Pons (tissue), 1 donor: ENCODE measurements around the gene DENND1A.
A peak's percentile ranks its signal among the peaks of the same experiment; 100 is the strongest.
"Not testable (repeated sequence)": the region's sequence is repeated elsewhere in the genome, so short reads cannot be mapped to it uniquely, and the experiment has no call there.

ENCODE experiments used
- DNase-seq: peaks from one replicate; pipeline ENCODE4 v3.0.0-alpha.2; 2016; ENCODE audit warnings: low spot score

Gene DENND1A

DNA sequence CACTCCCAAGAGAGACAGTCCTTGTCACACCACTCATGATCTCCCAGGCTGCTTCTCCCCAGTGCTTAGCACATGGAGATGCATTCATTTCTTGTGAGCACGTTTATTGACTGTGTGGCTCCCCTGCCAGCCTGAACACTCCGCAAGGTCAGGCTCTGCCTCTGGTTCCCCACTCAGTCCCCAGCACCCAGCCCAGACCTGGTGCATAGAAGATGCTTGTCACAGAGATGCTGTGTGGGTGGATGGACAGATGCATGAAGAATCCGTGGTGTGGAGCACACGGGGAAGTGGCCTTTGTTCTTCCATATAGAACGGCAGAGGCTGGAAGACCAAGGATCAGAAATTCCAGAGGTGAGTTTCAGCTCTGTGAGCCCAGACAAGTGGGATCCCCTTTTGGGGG is 587.7 kb downstream of the DENND1A start:
- DNase-seq, result no peak

DNA sequence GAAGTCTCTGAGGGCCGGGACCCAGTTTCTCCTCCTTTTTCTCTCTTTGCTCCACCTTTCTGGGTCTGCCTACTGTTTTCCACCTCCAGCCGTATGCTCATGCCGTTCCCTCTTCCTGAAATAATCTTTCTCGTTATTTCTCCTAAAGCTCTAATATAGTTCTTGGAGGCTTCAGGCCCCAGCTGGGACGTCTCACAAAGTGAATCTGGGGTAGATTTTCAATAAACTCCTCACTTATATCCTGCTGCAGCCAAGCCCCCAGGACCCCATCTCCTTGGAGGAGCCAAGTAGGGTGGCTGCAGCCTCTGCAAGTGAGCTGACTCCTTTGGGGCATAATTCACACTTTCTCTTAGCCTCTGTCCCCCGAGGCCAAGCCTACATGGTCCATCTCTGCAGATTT is 588.1 kb downstream of the DENND1A start:
- DNase-seq, result no peak

DNA sequence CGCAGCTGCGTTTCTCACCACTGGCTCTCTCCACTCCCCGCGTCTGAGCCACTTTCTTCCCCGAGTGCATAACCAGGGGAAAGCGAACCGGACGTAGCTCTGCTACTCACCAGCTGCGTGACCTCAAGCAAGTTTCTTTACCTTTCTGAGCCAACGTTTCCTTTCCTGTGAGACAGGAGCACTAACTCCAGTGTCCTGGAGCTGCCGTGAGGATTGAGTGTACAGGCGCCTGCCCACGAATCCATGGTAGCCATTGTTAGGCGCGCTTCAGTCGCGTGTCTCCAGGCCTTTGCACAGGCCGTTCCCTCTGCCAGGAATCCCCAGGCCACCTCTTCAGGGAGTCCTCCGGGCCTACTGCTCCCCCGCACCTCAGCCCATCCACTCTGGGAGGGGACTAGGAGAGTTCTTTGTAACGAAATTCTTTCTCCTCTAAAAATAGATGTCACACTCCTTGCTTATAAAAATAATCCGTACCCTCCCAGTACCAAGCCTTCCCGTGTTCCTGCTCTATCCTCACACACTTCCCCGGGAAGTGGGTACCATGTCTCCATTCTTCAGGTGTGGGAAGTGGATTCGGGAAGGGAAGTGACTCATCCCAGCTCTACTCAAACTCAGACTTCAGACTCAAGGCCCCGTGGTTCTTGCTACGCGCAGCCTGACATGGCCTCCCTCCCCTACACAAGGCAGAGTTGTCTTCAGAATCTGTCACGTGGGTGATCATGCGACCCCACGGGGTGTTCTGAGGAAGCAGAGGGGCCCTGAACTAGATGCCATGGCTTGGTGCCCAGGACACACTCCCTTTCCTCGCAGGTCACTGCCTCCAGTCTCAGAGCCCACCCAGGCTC is 590.0 kb downstream of the DENND1A start:
- peak; percentile 70 for DNase-seq

DNA sequence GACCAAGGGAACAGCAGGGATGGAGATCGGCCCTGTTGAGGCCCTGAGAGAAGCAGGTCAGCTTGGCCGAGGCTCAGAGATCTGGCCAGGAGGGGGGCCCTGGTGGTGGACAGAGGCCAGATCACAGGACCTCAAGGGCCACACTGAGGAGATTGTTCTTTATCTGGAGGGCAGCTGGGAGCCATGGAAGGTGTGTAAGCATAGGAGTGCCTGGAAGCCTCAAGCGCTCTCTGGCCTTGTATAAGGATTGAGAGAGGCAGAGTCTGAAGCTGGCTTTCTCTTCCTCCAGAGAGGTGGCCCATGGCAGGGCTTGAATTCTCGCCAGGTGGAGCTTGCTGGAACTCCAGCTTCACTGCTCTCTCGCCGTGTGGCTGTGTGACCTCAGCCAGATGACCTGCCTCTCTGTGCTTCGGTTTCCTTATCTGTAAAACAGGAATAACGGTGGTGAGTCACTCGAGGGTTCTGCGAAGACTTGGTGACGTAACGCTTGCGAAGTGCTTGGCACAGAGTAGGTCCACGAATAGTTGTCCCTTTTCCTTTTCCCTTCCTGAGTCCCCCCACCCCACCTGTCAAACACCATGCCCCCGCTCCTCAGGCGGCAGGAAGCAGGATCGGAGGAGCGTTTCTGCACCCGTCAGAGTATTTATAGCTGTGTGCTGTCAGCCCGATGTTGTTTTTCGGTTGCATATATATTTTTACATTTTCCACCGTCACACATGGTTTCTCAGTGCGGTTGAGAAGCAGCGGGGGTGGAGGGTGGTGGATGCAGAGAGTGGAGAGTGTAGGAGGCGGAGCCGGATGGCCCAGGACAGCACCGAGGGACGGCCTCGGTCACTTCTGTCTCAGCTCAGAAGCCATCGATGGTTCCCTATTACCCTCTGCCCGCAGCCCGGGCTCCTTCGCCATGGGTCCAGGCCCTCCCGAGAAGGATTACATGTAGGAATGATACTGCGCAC is 590.9 kb downstream of the DENND1A start:
- DNase-seq, result no peak

DNA sequence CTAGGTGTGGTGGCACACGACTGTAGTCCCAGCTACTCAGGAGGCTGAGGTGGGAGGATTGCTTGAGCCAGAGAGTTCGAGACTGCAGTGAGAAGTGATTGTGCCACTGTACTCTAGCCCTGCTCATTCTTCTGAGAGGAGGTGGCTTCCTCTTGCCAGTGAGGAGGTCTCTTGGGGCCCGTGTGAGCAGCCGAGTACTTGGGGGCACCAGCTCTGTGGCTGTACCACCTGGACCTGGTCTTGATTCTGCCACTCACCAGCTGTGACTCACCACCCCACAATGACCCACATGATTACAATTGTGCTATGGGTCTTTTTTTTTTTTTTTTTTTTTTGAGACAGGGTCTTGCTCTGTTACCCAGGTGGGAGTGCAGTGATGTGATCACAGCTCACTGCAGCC is 592.0 kb downstream of the DENND1A start:
- DNase-seq, result no peak

DNA sequence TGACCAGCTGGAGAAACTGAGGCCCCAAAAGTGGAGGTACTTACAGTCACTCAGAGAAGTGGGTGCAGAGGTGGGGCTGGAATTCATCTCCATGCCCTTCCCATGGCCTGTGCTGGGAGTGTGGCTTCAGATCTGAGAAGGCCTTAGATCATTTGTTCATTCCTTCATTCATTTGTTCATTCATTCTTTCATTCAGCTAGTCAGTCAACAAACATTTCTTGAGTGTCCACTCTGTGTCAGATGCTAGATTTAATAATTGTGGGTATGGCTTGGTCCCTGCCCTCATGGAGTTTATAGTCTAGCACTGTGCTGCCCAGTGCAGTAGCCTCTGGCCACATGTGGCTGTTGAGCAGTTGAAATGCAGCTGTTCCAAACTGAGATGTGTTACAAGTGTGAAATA is 593.0 kb downstream of the DENND1A start:
- no peak for DNase-seq

DNA sequence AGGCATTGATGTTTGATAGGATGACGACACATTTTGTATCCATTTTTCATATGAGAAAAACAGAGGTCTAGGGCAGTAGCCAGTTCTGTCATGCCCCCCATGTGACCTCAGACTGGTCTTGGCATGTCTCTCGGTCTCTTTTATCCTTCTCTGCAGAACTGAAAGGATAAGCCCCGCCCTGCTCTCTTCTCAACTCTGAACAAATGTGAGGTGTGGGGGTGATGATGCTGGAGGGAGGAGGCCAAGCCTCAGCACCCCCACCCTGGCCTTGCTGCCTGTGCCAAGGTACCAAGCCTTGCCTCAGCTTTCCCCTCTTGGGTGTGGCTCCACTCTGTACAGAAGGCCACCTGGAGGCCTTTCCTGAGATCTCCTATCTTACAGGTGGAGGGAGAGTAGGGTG is 593.5 kb downstream of the DENND1A start:
- DNase-seq, result no peak

DNA sequence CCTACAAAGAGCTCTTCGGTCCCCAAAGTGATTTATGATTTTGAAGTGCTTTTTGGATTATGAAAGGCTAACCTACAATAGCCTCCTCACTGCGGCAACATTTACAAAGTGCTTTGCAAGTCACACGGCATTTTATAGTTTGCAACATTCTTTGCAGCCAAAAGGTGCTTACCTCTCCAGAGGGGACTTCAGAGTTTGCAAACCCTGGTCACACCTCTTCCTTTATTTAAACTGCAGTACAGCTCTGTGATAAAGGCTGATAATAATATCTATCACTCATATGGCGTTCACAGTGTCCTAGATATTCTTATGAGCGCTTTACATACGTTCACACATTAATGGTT is 594.0 kb downstream of the DENND1A start:
- DNase-seq, result no peak

DNA sequence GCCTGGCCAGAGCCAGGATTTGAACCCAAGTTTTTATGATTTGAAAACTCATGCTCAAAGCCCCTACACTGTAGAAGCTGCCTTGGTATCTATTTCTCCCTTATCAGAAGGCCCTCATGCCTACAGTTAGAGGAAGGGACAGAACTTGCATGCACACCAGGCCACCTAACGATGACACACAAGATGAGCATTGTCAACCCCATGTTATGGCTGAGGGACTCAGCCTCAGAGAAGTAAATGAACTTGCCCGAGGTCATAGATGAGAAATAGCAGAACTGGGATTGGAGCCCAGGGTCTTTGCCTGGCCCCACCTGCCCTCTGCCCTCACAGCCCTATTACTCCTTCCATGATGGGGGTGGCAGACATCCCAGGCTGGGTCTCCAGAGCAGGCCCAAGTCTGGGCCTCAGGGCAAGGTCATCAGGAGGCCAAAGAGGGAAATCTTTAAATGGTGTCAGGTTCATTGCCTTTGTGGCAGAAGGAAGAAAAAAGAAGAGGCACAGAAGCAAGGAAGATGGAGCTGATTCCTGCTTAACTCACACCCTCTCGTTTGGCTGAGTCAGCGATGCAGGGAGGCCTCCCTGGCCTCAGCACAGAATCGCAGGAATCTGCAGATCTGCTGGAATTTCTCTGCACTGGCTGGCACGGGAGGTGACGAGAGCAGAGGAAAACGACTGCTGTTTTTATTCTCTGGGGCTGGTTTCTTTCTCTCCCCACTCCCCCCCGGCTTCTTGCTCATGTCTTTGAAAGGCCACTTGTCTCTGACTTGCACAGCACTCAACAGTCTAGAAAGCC is 594.5 kb downstream of the DENND1A start:
- no peak for DNase-seq

DNA sequence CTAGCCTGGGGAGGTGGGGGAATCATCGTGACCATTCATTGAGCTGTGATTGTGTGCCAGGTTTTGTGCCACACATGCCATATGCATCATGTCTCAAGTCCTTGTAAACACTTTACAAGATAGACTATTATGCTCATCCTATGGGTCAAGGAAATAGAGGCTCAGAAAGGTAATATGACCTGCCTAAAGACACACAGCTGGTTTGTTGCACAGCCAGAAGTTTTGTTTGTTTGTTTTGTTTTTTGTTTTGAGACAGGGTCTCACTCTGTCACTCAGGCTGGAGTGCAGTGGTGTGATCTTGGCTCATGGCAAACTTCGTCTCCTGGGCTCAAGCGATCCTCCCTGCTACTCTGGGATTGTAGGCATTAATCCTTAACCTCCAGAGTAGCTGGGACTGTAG is 595.3 kb downstream of the DENND1A start:
- DNase-seq, result no peak

DNA sequence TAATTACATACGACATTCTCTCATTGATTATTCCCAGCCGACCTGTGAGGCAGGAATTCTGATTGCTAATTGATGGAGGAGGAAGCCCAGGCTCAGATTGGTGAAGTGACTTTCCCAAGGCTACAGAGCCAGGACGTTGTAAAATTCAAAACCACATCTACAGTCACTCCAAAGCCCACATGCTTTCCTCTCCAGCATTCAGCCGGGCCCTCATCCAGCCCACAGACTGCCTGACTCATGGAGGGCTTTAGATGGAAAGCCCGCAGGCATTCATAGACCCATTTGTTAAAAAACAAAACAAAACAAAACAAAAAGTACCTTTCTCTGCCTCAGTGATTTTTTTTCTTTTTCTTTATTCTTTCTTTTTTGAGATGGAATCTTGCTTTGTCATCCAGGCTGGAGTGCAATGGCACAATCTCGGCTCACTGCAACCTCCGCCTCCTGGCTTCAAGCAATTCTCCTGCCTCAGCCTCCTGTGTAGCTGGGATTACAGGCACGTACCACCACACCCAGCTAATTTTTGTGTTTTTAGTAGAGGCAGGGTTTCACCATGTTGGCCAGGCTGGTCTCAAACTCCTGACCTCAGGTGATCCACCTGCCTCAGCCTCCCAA is 596.8 kb downstream of the DENND1A start:
- DNase-seq, result not testable (repeated sequence)

DNA sequence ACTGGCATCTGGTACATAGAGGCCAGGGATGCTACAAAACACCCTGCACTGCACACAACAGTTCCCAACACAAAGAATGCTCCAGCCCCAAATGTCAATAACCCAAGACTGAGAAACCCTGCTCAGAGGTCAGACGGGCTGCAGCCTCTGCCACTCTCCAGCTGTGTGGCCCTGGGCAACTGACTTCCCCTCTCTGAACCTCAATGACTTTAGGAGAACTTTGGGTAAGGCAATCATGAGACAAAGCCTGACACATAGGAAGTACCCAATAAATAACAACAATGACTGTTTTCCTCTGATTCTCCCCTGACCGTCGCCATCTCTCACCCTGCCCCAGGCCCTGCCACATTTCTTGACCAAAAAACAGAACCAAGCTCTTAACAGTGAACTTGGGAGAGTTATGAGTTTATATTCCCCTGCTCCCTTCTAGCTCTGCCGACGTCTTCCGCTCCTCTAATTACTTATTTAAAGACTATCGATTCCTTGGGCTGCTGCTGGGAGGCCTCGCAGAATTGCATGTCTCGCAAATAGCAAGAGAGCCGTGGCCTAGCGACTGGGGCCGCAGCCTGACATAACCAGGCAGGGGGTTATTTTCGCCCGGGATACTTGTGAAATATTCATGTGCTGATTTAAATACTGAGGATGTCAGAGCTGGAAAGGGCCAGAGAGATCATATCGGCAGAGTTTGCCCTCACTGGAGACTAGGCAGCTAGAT is 598.4 kb downstream of the DENND1A start:
- DNase-seq, result no peak
